T-helper 2 cell treated with Interferon-gamma antibody and Interleukin-4, amounts not matched to agents 100 ng/mL and 5 ng/mL, for 36 hours (primary cell): ENCODE results near the gene ELAC2. TPM values are rescaled to one million over a fixed set of nuclear protein-coding genes. Genes with fewer than 3 reads are reported as not detected.

Experiments used
- intact Hi-C: fragments of 100-400 bp; cut with micrococcal nuclease; formaldehyde crosslinking; loops from one replicate; pipeline ENCODE4 v1.15.1; 2023
- total RNA-seq: library from RNA; stranded (reverse); gene quantifications from 2 replicates; pipeline ENCODE4 v1.2.3, GENCODE V29; 2022

The ELAC2 gene
- total RNA-seq, 1 donor from 2014 or later: 82.8 TPM

DNA sequence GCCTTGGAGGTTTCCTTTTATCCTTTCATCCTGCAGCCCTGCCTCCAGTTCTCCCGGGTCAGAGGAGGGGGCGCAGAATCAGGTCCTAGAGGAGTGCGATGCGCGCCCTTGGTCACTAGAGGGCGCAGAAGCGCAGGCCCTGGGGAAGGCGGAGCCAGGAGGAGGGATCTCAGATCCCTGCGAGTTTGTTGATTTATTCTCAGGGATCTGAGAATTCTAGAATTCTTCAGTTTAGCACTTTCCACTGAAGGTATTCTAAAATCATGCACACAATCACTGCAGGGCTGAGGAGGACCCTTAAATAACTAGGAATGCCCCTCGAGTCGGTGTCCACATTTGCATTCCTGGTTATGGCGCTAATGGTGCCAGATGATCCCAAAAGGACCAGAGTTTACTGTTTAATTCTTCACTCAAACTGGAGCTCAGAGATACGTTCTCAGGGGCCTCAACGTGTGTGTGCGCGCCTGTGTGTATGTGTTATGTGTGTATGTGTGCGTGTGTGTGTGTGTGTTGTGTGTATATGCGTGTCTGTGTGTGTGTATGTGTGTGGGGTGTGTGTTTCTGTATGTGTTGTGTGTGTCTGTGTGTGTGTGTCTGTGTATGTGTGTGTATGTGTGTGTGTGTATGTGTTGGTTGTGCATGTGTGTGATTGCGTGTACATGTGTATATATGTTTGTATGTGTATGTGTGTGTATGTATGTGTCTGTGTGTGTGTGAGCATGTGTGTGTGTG, 6.9 kb upstream of the ELAC2 start:
- intact Hi-C loops: no loop called here

DNA sequence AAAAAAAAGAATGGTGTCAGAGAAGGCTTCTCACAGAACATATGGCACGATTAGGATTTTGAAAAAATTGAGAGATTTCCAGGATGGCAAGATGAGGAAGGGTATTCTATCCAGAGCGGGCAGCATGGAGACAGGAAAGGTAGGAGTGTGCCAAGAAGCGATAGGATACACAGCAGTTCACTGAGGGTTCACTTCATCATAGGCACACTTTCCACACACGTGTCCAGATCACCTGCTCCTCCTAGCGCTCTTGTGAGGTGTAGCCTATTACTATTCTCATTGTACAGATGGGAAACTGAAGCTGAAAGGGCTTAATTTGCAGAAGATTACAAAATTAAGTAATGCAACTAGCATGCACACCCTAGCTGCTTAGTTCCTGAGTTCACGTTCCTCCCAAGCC, 6.2 kb upstream of the ELAC2 start:
- intact Hi-C loops: no loop called here

DNA sequence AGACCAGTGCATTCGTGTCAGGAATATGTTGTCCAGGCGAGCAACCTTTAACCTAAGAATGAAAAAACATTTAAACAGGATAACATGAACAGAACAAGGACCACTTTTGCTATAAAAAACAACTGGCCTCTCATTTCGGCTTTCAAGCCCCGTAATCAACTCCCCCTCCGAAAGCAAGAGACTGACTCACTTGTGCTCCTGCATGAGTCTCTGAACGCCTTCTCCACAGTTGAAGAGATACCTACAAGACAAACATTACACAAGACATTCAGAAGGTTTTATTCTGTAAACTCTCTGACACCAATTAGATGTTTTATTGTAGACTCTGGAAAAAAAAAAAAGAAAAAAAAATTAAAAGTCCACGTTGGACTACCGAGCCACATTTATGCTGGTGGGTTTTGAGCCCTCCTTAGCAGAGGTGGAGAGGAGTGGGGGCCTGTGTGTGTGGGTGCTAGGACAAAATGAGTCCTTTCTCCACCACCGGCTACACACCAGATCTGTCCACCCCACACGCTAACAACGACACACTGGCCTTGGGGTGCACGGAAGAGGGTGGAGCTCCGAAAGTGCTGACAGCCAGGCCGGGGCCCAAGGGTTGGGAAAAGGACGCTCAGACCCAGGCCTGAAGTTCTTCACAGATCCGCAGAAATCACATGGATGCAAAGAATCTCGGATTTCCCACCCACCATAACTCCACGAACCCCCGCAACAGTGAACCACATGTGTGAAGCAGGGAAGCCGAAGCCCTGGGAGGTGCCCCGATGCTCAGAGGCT, 759 bp downstream of the ELAC2 start:
- intact Hi-C loops: no loop called here

DNA sequence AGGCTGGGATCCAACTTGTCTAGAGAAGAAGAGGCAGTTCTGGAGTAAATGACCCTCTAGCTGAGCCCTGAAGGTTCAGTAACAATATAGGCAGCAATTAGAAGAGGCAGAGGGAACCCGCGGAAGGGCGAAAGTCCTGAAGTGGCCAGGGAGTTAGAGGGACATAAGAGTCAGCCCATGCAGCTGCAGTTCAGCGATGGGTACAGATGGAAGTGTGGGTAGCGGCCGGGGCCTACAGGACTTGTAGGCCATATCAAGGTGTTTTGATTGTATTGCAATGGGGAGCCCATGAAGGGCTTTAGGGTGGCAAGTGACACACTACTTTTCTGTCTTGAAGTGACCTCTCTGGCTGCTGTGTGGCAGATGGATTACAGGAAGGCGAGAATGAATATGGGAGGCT, 3.0 kb downstream of the ELAC2 start:
- intact Hi-C loops: no loop called here

DNA sequence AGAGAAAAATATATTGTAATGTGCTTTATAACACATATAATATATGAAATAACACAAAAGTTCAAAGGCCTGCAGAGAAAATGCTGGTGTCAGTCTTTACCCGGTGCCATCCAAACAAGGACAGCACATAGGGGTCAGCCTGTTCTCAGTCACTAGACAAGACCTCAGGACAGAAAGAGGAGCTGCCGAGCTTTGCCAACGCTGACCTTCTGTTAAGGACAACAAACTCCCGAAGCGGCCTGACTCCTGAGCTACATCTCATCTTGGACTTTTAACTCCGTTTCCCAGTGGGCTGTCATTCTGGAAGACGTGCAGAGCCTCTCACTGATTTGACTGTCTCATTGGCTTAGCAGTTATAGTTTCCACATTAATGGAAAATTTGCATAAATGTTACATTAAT, 6.9 kb downstream of the ELAC2 start:
- intact Hi-C loops: no loop called here

DNA sequence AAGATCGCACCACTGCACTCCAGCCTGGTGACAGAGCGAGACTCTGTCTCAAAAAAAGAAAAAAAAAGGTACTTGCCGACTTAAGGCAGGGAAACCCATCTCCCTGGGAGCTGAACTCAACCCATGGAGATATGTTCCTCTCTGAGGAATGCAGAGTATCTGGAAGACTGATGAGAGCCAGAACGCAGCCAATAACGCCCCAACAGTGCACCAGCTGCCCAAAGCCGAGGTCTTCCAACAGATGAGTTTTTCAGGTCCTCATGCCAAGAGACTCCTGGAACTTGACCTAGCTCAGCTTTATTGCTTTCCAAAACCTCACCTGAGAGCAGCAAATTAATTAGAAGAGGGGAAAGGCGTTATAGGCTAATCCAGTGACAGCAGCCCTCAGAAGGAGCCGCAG, 9.4 kb downstream of the ELAC2 start:
- intact Hi-C loops: no loop called here

DNA sequence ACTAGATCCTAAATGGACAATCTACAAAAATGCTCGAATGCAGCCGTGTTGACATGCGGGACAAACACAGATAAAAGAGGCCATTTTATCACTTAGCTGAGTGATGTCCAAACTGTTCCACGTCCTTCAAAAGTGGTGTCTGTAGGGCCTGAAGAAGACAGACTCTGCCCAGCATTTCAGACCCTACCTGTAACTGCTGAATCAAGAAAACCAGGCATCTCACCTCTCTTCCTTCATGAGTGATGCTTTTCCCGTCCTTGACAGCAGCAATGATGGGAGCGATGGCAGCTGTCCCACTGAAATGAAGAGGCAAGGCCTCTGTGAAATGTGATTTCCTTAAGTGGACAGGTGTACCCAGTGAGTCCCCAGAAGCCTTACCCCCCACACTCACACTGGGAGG, 12.3 kb downstream of the ELAC2 start:
- intact Hi-C loops: no loop called here

DNA sequence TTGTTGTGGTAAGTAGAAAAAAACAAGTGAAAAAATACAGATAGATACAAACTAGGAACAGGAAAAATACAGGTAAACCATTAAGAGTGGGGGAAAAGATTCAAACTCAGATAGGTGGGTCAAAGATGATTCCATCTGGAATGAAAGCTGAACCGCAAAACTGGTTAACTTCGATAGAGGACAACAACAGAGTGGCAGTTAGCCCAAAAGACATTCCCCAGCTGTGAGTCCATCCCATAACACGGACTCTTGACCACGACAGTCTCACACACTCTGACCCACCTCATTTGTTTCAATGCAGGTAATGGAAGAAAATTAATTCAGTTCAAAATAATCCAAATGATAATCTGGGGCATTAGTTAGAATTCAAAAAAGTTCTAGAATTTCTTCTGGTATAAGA, 13.5 kb downstream of the ELAC2 start:
- intact Hi-C loops: no loop called here

DNA sequence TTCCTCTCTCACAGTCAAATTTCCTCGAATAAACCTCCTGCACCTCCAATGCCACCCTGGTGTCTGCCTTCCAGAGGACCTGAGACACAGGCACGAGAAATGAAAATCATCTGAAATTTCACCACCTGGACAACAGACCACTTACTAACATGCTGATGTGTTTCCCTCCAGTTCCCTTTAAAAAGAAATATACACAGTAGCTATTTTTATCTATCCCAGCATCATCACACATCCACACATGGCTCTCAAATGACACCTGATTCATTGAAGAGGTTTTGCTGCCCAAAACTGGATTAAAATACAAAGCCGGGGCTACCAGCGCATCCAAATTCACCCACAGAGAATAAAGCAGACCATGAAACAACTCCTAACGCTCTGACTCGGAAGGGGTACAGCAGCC, 13.9 kb downstream of the ELAC2 start:
- intact Hi-C loops: no loop called here

DNA sequence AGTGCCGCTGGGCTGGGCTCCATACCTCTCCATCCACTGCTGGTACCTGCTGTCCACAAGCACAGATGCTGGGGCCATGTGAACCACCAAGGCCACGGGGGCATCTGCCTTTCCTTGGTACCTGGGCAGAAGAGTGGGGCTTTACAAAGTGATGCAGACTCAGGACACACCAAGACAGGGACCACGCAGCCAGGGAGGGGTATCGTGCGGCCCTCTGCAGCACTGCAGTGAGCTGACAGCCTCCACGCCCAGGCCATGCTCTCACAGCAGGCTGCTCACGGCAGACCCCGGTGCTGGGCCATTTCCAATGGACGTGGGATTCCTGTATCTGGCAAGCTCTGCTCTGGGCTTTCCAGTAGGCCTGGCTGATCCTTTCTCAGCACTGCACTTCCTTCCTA, 14.4 kb downstream of the ELAC2 start:
- intact Hi-C loops: no loop called here

DNA sequence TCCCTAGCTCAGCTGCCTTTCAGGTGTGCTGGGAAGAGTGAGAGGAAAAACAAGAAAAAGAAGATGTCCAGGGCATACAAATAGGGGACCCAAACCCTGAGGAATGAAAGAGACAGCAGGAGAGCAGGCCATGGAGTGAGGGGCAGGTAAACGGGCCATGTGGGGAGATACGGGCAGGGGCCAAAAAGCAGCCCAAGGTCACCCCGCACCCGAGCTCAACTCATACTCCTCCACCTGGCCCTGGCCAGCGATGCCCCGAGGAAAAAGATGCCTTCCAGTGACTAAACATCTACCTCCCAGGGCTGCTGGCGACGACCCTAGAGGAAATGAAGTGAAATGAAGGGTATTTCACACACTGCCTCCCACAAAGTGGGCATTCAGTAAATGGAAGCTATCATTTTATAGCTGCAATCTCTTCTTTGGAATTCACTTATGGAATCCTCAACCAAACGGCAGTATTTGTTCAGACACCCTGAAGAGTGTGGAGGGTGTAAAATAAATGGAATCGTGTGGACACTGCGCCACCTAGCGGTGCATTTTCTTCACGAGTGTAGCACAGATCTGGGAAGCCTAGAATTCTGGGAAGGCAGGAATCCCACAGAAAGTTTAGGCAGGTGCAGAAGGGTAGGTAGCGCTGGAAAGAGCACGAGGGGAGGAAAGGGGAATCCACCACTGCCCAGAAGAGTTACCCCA, 14.9 kb downstream of the ELAC2 start:
- intact Hi-C loops: no loop called here

DNA sequence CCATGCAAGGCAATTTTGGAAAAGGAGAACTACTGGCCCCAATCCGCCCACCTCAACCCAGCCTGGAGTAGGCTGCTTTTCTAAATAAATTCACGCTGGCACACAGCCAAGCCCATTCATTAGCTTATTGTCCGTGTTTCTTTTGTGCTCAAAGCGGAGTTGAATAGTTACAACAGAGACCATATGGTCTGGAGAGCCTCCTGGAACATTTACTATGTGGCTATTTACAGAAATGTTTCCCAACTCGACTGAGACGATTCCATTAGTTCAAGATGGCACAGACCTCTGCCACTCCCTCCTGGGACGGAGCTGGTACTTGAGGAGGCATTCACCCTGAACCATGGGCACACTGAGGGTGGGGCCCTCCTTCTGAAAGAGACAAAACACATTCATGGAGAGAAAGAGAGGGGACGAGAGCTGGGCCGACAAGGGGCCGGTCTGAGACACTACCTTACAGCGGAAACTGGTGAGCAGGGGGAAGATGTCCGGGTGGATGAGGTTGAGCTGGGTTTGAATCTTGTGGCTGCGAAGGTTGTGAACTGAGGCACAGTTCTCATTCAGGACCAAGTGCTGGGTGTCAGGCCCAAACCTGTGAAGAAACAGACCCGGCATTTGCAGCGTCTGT, 15.7 kb downstream of the ELAC2 start:
- intact Hi-C loops: no loop called here

DNA sequence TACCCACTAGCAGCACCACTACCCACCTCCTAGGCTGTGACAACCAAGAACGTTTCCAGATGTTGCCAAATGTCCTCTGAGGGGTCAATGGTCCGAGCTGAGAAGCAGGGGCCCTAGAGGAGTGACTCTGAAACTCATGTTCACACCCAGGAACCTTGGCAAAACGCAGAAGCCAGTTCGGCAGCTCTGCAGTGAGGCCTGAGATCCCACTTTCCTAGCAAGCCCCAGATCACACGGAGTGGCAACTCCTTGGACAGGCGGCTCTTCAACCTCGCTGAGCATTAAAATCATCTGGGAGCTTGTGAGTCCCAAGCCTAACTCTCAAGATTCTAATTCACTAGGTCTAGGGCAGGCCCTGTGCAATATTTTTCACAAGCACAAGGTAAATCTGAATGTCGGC, 17.3 kb downstream of the ELAC2 start:
- intact Hi-C loops: no loop called here

DNA sequence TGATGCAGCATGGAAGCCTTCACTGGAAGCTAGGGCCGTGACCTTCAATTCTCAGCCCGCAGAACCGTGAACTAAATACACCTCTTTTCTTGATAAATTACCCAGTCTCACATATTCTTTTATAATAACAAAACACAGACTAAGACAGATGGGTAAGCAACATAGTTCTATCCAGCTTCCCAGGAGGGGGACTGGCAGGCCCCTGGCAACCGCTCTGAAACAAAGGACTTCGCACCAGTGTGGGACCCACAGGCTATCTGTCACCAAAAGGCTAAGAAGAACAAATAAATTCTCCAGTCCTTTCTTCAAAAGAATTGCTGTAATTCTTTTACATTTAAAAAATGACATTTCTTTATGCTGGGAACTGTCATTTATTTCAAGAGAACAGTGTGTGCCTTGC, 19.0 kb downstream of the ELAC2 start:
- intact Hi-C loops: no loop called here

DNA sequence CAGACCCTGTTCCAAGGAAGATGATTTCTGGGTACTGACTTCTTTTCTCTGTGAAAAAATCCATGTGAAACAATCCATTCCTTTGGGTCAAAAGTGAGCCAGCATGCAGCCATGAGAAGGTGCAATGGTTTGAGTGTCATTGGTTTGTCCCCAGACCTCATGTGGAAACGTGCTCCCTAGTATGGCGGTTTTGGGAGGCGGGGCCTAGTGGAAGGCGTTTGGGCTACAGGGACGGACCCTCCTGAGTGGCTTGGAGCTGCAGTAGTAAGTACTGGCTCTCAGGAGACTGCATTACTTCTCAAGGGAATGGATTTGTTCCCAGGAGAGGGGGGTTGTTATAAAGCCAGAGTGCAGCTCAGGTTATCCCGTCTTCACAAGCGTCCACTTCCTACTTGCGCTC, 19.4 kb downstream of the ELAC2 start:
- intact Hi-C loops: no loop called here

DNA sequence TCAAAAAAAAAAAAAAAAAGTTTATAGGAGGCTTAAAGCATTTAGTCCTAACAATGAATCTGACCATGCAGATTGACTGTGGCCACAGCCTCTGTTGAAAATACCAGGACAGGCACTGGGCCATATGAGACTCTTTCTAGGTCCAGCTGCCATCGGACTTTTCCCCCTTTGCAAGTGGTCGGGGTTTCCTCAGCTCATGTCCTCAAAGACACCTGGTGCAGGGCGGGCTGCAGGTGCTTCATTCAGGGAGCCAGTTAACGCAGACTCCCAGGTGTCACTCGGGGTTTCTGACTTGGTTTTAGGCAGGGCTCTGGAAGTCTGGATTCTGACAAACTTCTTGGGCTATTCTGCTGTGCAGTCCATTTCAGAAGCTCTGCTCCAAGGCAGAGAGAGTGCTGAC, 20.9 kb downstream of the ELAC2 start:
- intact Hi-C loops: no loop called here

DNA sequence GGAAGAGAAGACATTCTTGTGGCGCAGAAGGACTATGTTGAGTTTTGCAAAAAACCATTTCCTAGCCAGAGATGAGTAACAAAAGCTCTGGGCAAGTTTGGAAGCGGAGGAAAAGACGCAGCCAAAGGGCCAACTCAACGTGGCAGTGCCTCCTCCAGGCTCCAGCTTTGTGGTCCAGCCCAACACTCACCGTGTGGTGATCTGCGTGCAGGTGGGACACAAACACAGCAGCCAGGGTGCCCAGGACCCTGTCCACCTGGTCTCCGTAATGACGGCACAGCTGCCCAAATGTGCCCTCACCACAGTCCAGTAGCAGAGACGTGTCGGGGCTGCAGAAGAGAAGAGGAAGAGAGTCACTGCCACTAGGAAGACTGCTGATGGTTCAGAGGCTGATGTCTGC, 21.5 kb downstream of the ELAC2 start:
- intact Hi-C loops: no loop called here

DNA sequence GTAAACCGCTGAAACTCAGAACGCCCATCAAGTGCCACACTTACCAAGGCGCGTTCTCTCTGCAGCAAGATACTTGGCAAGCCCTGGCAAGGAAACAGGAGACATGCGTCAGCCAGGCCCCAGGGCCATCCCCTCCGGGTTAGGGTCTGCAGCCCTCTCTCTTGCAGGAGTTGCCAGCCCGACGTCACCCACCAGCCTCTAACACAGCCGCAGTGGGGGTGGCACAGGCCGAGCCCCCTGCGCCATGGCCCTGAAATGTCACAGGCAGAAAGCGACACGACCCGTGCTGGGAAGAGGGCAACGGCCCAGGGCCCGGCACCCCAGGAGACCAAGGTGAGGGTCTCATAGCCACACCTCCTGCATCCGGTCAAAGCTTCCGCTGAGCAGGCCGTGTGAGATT, 21.9 kb downstream of the ELAC2 start:
- intact Hi-C loops: no loop called here

DNA sequence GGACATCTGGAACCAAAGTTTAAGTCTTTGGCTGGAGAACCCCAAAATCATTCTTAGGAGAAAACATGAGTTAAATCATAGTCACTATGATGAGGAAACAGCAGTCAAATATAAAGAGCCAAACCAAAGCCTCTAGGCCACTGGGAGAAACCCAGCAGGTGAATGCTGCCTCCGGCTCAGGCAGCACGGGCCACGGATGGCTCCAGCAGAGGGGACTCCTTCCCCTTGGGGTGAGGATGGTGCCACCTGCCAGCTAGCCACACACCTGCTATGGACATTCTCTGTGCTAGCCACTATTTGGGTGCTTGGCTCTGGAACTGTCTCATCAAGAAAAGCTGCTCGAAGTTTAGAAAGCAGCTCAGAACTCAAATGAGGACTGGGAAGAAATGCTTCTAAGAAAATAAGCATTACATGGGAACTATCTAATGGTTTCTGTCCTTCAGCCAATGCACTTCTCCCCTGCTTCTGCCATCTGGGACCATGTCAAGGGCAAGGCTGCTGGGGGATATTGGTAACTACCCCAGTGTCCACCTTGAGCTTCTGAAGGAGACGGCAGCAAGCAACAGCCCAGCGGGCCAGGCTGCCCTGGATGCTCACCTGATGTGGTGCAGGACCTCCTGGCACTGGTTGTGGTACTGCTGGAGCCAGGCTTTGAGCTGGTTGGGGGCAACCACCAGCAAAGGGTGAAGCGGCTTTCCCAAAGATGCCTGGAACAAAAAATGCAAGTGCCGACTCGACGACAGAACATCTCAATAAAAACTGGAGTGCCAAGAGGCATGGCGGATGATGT, 22.5 kb downstream of the ELAC2 start:
- intact Hi-C loops: no loop called here

DNA sequence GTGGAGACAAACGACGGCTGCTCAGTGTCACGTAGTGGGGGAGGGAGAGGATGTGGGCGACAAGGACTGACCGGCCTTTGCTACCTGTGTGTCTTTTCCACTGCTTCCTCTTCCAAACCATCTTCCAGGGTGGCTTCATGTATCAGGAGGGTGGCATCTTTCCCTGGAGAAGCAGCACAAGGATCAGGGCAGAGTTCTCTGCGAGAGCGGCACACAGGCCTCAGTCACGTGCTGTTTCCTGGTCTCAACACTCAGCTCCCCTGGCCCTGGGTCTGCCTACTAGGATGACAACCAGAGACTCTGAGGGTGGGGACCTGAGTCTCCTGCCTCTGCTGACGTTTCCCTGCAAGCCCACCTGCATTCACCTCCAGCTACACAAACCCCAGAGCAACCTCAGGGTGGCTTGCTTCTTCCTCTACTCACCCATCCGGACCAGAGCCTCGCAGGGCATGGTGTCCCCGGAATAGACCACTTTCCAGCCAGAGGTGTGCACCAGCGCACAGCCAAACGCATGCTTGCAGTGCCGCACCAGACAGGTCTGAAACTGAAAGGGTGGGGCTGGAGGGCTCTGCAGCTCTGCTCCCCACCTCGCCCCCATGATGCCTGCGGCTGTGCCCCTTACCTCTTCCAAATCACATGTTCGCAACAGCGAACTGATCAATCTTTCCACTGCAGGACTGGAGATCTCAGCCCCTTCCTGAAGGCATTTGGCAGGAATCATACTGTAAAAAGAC, 23.3 kb downstream of the ELAC2 start:
- intact Hi-C loops: no loop called here

DNA sequence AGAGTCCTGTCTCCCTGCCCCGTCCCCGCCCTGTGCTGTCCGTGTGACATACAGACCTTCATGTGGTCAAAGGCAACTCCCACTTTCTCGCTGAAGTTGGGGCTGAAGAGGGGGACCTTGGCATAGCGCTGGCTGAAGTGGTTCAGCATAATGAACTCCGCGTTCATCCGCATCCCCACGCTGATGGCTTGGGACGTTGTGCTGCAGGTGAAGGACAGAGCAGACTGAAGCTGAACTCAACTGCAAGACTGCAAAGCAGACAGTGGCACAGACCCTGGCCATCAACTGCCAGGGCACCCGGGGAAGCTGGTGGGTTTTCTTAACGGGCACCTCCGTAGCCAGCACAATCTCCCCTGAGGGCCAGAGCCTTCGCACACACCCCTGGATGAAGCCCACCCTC, 24.2 kb downstream of the ELAC2 start:
- intact Hi-C loops: no loop called here
